ENCODE measurements around the gene INSR. TPM values are rescaled to one million over a fixed set of nuclear protein-coding genes. Genes with fewer than 3 reads are reported as not detected.

Gene INSR
- total and polyA plus RNA-seq, 8 donors = 14.0 to 22.8 (median 18.2) TPM

DNA sequence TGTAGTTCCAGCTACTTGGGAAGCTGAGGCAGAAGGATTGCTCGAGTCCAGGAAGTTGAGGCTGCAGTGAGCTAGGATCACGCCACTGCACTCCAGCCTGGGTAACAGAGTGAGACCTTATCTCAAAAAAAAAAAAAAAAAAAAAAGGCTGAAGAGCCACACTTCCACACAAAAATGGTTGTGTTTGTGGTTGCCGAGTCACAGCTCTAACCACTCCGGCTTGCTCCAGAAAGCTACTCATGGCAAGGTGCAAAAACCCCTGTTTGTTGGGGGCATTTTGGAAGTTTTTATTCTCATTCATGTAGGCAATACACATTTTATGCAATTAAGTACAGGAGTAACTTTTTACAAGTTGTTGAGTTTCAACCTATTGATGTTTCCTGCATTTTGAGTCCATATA lies 93.5 kb downstream of the INSR start:
- H3K27ac ChIP-seq = no peak overlapping the region
- intact Hi-C loops (cut with DNase I) = loop anchor here in 1 of 2 donors (10.0 kb wide), 1 partner anchor 94 kb away; the partner anchor contains the start of gene INSR
- ATAC-seq = no peak

DNA sequence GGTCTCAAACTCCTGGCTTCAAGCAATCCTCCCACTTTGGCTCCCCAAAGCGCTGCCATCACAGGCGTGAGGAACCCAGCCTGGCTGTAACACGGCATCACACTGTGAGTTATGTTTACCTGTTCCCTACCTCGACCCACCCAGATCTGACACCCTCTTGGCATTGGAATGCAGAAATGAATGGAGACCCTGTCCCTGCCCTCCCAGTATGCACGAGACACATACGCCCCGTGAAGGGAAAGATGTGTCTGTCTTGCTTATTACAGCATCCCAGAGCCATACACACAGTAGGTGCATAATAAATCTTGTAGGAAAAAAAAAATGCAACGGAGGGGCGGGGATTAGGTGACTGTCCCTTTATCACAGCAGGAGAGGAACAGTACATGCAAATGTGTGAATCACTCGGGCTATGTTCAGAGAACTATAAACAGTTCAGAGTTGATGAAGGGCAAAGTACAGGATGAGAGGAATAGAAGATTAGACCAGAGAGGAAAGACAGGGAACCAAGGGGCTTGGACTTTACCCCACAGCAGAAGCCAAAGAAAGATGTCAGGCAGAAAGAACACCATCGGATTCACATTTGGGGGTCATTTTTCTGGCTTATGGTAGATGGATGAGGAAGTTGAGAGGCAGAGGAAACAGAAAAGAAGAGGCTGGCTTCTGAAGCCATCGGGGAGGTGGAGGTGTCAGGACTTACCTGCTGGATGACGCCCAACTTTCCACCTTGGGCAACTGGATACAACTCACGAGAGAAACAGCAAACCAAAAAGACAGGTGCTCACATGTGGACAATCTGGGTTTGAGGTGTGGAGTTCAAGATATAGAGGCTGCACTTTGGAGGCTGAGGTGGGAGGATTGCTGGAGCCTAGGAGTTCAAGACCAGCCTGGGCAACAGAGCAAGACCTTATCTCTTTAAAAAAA lies 94.3 kb downstream of the INSR start:
- TF ChIP-seq, protein P1, sequence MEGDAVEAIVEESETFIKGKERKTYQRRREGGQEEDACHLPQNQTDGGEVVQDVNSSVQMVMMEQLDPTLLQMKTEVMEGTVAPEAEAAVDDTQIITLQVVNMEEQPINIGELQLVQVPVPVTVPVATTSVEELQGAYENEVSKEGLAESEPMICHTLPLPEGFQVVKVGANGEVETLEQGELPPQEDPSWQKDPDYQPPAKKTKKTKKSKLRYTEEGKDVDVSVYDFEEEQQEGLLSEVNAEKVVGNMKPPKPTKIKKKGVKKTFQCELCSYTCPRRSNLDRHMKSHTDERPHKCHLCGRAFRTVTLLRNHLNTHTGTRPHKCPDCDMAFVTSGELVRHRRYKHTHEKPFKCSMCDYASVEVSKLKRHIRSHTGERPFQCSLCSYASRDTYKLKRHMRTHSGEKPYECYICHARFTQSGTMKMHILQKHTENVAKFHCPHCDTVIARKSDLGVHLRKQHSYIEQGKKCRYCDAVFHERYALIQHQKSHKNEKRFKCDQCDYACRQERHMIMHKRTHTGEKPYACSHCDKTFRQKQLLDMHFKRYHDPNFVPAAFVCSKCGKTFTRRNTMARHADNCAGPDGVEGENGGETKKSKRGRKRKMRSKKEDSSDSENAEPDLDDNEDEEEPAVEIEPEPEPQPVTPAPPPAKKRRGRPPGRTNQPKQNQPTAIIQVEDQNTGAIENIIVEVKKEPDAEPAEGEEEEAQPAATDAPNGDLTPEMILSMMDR (IDR thresholded peaks at IDR 0.05) = no peak
- intact Hi-C loops (cut with DNase I) = loop anchor here in 1 of 2 donors (10.0 kb wide), 1 partner anchor 95 kb away; the partner anchor contains the start of gene INSR
- no peak for DNase-seq
- Histone ChIP-seq H3K4me1 (peaks cover 0 to 15% of the 10 kb centered on the region in 2 donors), H3K4me3 (no peak overlapping the region), H3K36me3 (no peaks in the 10 kb centered on the region), H3K27me3 (peaks cover 0 to 3% of the 10 kb centered on the region in 2 donors), H3K27ac (no peak overlapping the region), H3K9me3 (no peaks in the 10 kb centered on the region)
- no peak for ATAC-seq

More for the DNA sequence above, 93.5 kb downstream of the INSR start:
- H3K4me1 ChIP-seq = peaks cover 0 to 15% of the 10 kb centered on the region in 2 donors
- H3K36me3 ChIP-seq = no peaks in the 10 kb centered on the region
- no peaks in the 10 kb centered on the region for H3K9me3 ChIP-seq
- DNase-seq = no peak
- H3K27me3 ChIP-seq = peaks cover 0 to 3% of the 10 kb centered on the region in 2 donors
- TF ChIP-seq, protein P1 (IDR thresholded peaks at IDR 0.05) = no peak
- no peak overlapping the region for H3K4me3 ChIP-seq

DNA sequence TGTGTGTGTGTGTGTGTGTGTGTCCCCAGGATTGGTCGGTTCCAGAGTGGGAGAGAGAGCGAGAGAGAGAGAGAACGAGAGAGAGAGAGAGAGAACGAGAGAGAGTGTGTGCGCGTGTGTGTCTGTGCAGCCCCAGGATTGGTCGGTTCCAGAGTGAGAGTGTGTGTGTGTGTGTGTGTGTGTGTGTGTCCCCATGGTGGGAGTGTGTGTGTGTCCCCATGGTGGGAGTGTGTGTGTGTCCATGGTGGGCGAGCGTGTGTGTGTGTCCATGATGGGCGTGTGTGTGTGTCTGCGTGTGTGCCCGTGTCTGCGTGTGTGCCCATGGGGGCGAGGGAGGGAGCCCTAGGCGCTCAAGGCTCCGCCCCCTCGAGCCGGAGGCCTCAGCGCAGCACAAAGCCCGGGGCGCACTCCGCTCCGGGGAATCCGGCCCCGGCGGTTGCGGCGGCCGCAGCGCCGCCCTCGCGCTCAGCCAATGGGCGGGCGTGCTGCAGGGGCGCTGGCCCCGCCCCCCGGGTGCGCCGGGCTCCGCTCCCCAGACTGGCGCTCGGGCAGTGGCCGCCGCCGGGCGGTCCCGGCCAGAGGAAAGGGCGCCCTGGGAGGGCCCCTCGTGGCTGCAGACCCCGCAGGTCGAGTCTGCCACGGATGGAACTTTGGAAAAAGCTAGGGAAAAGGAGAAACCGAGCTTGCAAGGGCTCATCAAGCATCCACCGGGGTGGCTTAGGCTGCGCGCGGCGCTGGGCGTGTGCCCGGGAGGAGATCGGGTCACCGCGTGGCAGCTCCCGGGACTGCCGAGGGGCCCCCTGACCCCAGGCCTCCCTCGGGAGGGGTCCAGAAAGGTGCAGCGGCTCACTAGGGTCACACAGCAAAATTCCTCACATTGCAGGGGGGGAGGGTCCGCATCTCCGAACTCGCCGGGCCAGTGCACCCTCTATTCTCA lies 96.2 kb downstream of the INSR start:
- Histone ChIP-seq H3K4me1 (peaks cover 0 to 15% of the 10 kb centered on the region in 2 donors), H3K36me3 (no peaks in the 10 kb centered on the region), H3K4me3 (peak overlapping the region; percentile 68 to 72), H3K27me3 (peaks cover 0 to 3% of the 10 kb centered on the region in 2 donors), H3K9me3 (no peaks in the 10 kb centered on the region), H3K27ac (peak overlapping the region; percentile 50 to 73)
- peak; percentile 94 for ATAC-seq
- TF ChIP-seq, protein P1 (IDR thresholded peaks at IDR 0.05) = peak; percentile 18 to 26
- intact Hi-C loops (cut with DNase I) = no loop called here
- peak; percentile 92 to 97 (median 96) for DNase-seq

GRCh38 chr19:7197119-7197759 lies 97.0 kb downstream of the INSR start:
- intact Hi-C loops (cut with DNase I) = no loop called here
- peak; percentile 90 for ATAC-seq

More at GRCh38 chr19:7197119-7197759, 97.0 kb downstream of the INSR start:
- Histone ChIP-seq H3K9me3 (no peaks in the 10 kb centered on the region), H3K27ac (peak overlapping the region; percentile 67 to 73), H3K27me3 (peaks cover 0 to 3% of the 10 kb centered on the region in 2 donors), H3K4me1 (peaks cover 0 to 19% of the 10 kb centered on the region in 2 donors), H3K36me3 (no peaks in the 10 kb centered on the region), H3K4me3 (peak overlapping the region; percentile 9 to 32)
- peak; percentile 91 to 94 (median 93) for DNase-seq
- TF ChIP-seq, protein P1 (IDR thresholded peaks at IDR 0.05) = no peak

All from left lung (tissue), 10 donors.